H1 (cell line): ENCODE measurements around the gene SPATS2L. TPM values are rescaled to one million over a fixed set of nuclear protein-coding genes. Genes with fewer than 3 reads are reported as not detected.

Experiments
- CTCF ChIA-PET: fragments of 300-600 bp; sonication (Branson Sonifier 250); formaldehyde crosslinking; loops from one replicate; lab custom pipeline; 2021; ENCODE audit not compliant: partially characterized antibody; lab: Charles Lee
- POLR2A ChIA-PET: fragments of 300-600 bp; sonication (Branson Sonifier 250); formaldehyde crosslinking; loops from one replicate; lab custom pipeline; 2021; ENCODE audit warnings: inconsistent platforms; ENCODE audit not compliant: partially characterized antibody; lab: Charles Lee
- DNase-seq, 2 experiments: peaks; one replicate each; pipeline versions ENCODE4 v3.0.0 to v3.0.0-alpha.2; 2010 to 2022; ENCODE audit warnings: low spot score in 2 of 2, low read depth in 1 of 2, mixed read lengths in 1 of 2
- FAIRE-seq: peaks from 2 replicates; lab custom pipeline; 2011; peaks lifted over from hg19 to GRCh38; lab: Jason Lieb, UNC
- H2AFZ ChIP-seq: 2 replicates; pipeline ENCODE4 v1.8.1; 2012; ENCODE audit warnings: low read length, inconsistent platforms
- H2AK5ac ChIP-seq: 2 replicates; pipeline ENCODE4 v1.6.1; 2013; ENCODE audit warnings: low read depth, low read length
- H2BK120ac ChIP-seq: replicated peaks from 2 replicates; pipeline ENCODE3; 2013; ENCODE audit warnings: low read depth, low read length, inconsistent platforms
- H2BK12ac ChIP-seq: 2 replicates; pipeline ENCODE4 v1.6.1; 2013; ENCODE audit warnings: low read depth, low read length
- H2BK15ac ChIP-seq: 2 replicates; pipeline ENCODE4 v1.6.1; 2013; ENCODE audit warnings: low read length
- H2BK20ac ChIP-seq: 2 replicates; pipeline ENCODE4 v1.6.1; 2013; ENCODE audit warnings: low read length
- H2BK5ac ChIP-seq: 2 replicates; pipeline ENCODE4 v1.6.1; 2013; ENCODE audit warnings: low read depth, low read length
- H3K14ac ChIP-seq: 2 replicates; pipeline ENCODE4 v1.6.1; 2013; ENCODE audit warnings: inconsistent platforms; ENCODE audit not compliant: insufficient read length
- H3K18ac ChIP-seq: 2 replicates; pipeline ENCODE4 v1.6.1; 2013; ENCODE audit warnings: low read length; ENCODE audit errors: extremely low read depth
- H3K23ac ChIP-seq: 2 replicates; pipeline ENCODE4 v1.6.1; 2013; ENCODE audit warnings: inconsistent platforms; ENCODE audit not compliant: insufficient read length
- H3K23me2 ChIP-seq: 2 replicates; pipeline ENCODE4 v1.6.1; 2013; ENCODE audit warnings: low read depth, low read length
- H3K27ac ChIP-seq: 2 replicates; pipeline ENCODE4 v1.6.1; 2011; ENCODE audit warnings: low read depth, low read length, inconsistent platforms
- H3K27me3 ChIP-seq, 4 experiments: replicated peaks in 1 of 4; 1 replicate in 1 of 4; 2 replicates in 3 of 4; pipeline versions ENCODE4 v1.6.1 to v1.8.1; 2011 to 2013; ENCODE audit warnings: low read length in 3 of 4, mild to moderate bottlenecking in 3 of 4, inconsistent platforms in 2 of 4, mixed read lengths in 2 of 4, moderate library complexity in 1 of 4; ENCODE audit not compliant: control insufficient read depth in 3 of 4, insufficient read depth in 3 of 4; ENCODE audit errors: extremely low read depth in 1 of 4
- H3K36me3 ChIP-seq, 4 experiments: 2 replicates each; pipeline versions ENCODE4 v1.6.1 to v1.8.1; 2011 to 2013; ENCODE audit warnings: mild to moderate bottlenecking in 4 of 4, low read length in 3 of 4, moderate library complexity in 2 of 4, control low read depth in 1 of 4, inconsistent platforms in 1 of 4; ENCODE audit not compliant: insufficient read depth in 4 of 4, control insufficient read depth in 2 of 4
- H3K4ac ChIP-seq: replicated peaks from 2 replicates; pipeline ENCODE3; 2013; ENCODE audit warnings: low read length, low read depth, mixed read lengths, inconsistent platforms; ENCODE audit not compliant: insufficient read length
- H3K4me1 ChIP-seq, 4 experiments: replicated peaks in 1 of 4; 1 replicate in 1 of 4; 2 replicates in 3 of 4; pipeline versions ENCODE4 v1.6.1 to v1.8.1; 2011 to 2013; ENCODE audit warnings: low read length in 3 of 4, inconsistent platforms in 2 of 4, mixed read lengths in 1 of 4; ENCODE audit not compliant: insufficient read depth in 4 of 4, control insufficient read depth in 3 of 4
- H3K4me2 ChIP-seq, 2 experiments: 2 replicates each; pipeline versions ENCODE4 v1.6.1 to v1.8.1; 2011 to 2013; ENCODE audit warnings: low read depth in 2 of 2, low read length in 2 of 2, control low read depth in 1 of 2, inconsistent platforms in 1 of 2, mild to moderate bottlenecking in 1 of 2; ENCODE audit not compliant: insufficient read depth in 1 of 2
- H3K4me3 ChIP-seq, 4 experiments: fragments of 200-600, 300-600 bp in 1 of 4; sonication (generic), shearing (Covaris generic), sonication (Bioruptor Twin) in 1 of 4; 2 replicates each; pipeline versions ENCODE4 v1.5.1 to v1.8.1; 2011 to 2016; ENCODE audit warnings: low read length in 4 of 4, low read depth in 3 of 4, control low read depth in 2 of 4, inconsistent platforms in 2 of 4, mild to moderate bottlenecking in 2 of 4, mixed read lengths in 1 of 4, moderate library complexity in 1 of 4; ENCODE audit not compliant: insufficient read depth in 2 of 4; ENCODE audit errors: extremely low read depth in 1 of 4
- H3K56ac ChIP-seq: replicated peaks from 2 replicates; pipeline ENCODE3; 2013; ENCODE audit warnings: low read depth, mild to moderate bottlenecking, mixed read lengths, low read length, inconsistent platforms; ENCODE audit not compliant: insufficient read length
- H3K79me1 ChIP-seq: 2 replicates; pipeline ENCODE4 v1.6.1; 2013; ENCODE audit warnings: low read depth, low read length, control low read depth
- H3K79me2 ChIP-seq, 2 experiments: 2 replicates each; pipeline versions ENCODE4 v1.6.1 to v1.8.1; 2012 to 2013; ENCODE audit warnings: low read length in 2 of 2, mild to moderate bottlenecking in 2 of 2, inconsistent platforms in 1 of 2; ENCODE audit not compliant: insufficient read depth in 2 of 2, control insufficient read depth in 1 of 2
- H3K9ac ChIP-seq, 4 experiments: replicated peaks in 1 of 4; 1 replicate in 1 of 4; 2 replicates in 3 of 4; pipeline versions ENCODE4 v1.6.1 to v1.8.1; 2011 to 2013; ENCODE audit warnings: low read depth in 3 of 4, low read length in 3 of 4, control low read depth in 2 of 4, mild to moderate bottlenecking in 2 of 4, moderate library complexity in 2 of 4, inconsistent platforms in 1 of 4; ENCODE audit errors: extremely low read depth in 1 of 4
- H3K9me3 ChIP-seq, 2 experiments: 2 replicates each; pipeline versions ENCODE4 v1.6.1 to v1.8.1; 2012 to 2013; ENCODE audit warnings: mild to moderate bottlenecking in 2 of 2, moderate library complexity in 2 of 2, control low read depth in 1 of 2, inconsistent platforms in 1 of 2, low read depth in 1 of 2, low read length in 1 of 2, mixed read lengths in 1 of 2; ENCODE audit not compliant: insufficient read depth in 2 of 2
- H4K20me1 ChIP-seq, 2 experiments: replicated peaks in 1 of 2; 2 replicates each; pipeline versions ENCODE3 to v1.8.1; 2011 to 2013; ENCODE audit warnings: inconsistent platforms in 2 of 2, low read length in 2 of 2, mild to moderate bottlenecking in 1 of 2; ENCODE audit not compliant: insufficient read depth in 2 of 2, control insufficient read depth in 1 of 2
- H4K5ac ChIP-seq: 2 replicates; pipeline ENCODE4 v1.6.1; 2013; ENCODE audit warnings: low read length, low read depth, mixed read lengths, inconsistent platforms; ENCODE audit not compliant: insufficient read length
- H4K8ac ChIP-seq: 2 replicates; pipeline ENCODE4 v1.8.0; 2013; ENCODE audit warnings: mild to moderate bottlenecking, moderate library complexity, low read length, inconsistent platforms; ENCODE audit not compliant: insufficient read depth; ENCODE audit errors: extremely low read depth
- H4K91ac ChIP-seq: replicated peaks from 2 replicates; pipeline ENCODE3; 2013; ENCODE audit warnings: low read length, mixed read lengths, inconsistent platforms; ENCODE audit not compliant: insufficient read length
- BRCA1 ChIP-seq: IDR thresholded peaks from 2 replicates; pipeline ENCODE4 v1.6.1; 2012; ENCODE audit warnings: low read depth, low read length, improper control_type of control experiment
- HDAC2 ChIP-seq, 2 experiments: fragments of 300-600 bp in 1 of 2; sonication (generic) in 1 of 2; IDR thresholded peaks; 2 replicates each; pipeline ENCODE4 v1.6.1; 2011 to 2012; ENCODE audit warnings: low read depth in 2 of 2, low read length in 2 of 2, mild to moderate bottlenecking in 2 of 2, moderate library complexity in 2 of 2, borderline replicate concordance in 1 of 2, inconsistent platforms in 1 of 2
- NRF1 ChIP-seq: IDR thresholded peaks from 2 replicates; pipeline ENCODE4 v1.6.1; 2011; ENCODE audit warnings: mild to moderate bottlenecking, low read depth, low read length, improper control_type of control experiment
- PHF8 ChIP-seq: fragments of 200-600 bp; sonication (generic); conservative IDR thresholded peaks from 2 replicates; pipeline ENCODE4 v1.7.1; 2012; ENCODE audit warnings: low read depth, mild to moderate bottlenecking, inconsistent platforms, low read length, moderate library complexity
- RAD21 ChIP-seq, 2 experiments: IDR thresholded peaks in 1 of 2; conservative IDR thresholded peaks in 1 of 2; 2 replicates each; pipeline ENCODE4 v1.6.1; 2011; ENCODE audit warnings: low read depth in 2 of 2, low read length in 2 of 2, improper control_type of control experiment in 1 of 2, inconsistent platforms in 1 of 2, mild to moderate bottlenecking in 1 of 2, moderate library complexity in 1 of 2
- TBP ChIP-seq: IDR thresholded peaks from 2 replicates; pipeline ENCODE4 v1.6.1; 2011; ENCODE audit warnings: low read depth, low read length, improper control_type of control experiment
- YY1 ChIP-seq: IDR thresholded peaks from 2 replicates; pipeline ENCODE4 v1.6.1; 2011; ENCODE audit warnings: low read depth, mild to moderate bottlenecking, low read length
- WGBS, 2 experiments: shearing (Covaris generic) in 1 of 2; methylation state at CpG; one replicate each; pipeline versions ENCODE4 v1.1.6 to v1.1.7; 2013 to 2015; ENCODE audit warnings: low lambda C conversion rate in 2 of 2, mixed read lengths in 2 of 2, inconsistent platforms in 1 of 2, low coverage in 1 of 2, missing lambda C conversion rate in 1 of 2; ENCODE audit not compliant: insufficient replicate concordance in 2 of 2, insufficient coverage in 1 of 2, insufficient read length in 1 of 2; ENCODE audit errors: extremely low coverage in 1 of 2, missing lambda C conversion rate in 1 of 2; 5-methylcytosine and 5-hydroxymethylcytosine counted together
- polyA plus RNA-seq, 7 experiments: library from polyadenylated mRNA; depleted of rRNA in 3 of 7; stranded (reverse) in 5 of 7; unstranded in 2 of 7; fragments of >200 nt in 5 of 7; fragments of 200-250 nt in 2 of 7; gene quantifications; 1 replicate in 5 of 7; 2 replicates in 1 of 7; 4 replicates in 1 of 7; pipeline versions ENCODE4 v1.2.1 to v1.2.3, GENCODE V29; 2011 to 2013; ENCODE audit warnings: missing spikeins in 2 of 7, mixed read lengths in 2 of 7
- total RNA-seq: library from RNA; stranded (reverse); fragmentation: NEBNext Ultra II Directional; extraction: Animal tissue kit (Norgen Biotek cat#: 25700); gene quantifications from 2 replicates; pipeline ENCODE4 v1.2.1, GENCODE V29; 2021
- TF ChIP-seq, protein P1 (sequence below), 3 experiments: IDR thresholded peaks; 1 replicate in 2 of 3; 2 replicates in 1 of 3; pipeline versions ENCODE4 v1.5.1 to v1.6.1; 2011; ENCODE audit warnings: low read length in 3 of 3, mild to moderate bottlenecking in 3 of 3, inconsistent platforms in 2 of 3, low read depth in 1 of 3, moderate library complexity in 1 of 3; ENCODE audit not compliant: insufficient read depth in 1 of 3; ENCODE audit errors: control extremely low read depth in 1 of 3
- TF ChIP-seq, protein P2 (sequence below): IDR thresholded peaks from 2 replicates; pipeline ENCODE4 v1.6.1; 2012; ENCODE audit warnings: inconsistent platforms

Gene SPATS2L
- total and polyA plus RNA-seq, 2 of the 8 experiments (the other 6 are each of a cell fraction or from before 2014, with no cell fraction given) = 67.3 to 189 TPM

DNA sequence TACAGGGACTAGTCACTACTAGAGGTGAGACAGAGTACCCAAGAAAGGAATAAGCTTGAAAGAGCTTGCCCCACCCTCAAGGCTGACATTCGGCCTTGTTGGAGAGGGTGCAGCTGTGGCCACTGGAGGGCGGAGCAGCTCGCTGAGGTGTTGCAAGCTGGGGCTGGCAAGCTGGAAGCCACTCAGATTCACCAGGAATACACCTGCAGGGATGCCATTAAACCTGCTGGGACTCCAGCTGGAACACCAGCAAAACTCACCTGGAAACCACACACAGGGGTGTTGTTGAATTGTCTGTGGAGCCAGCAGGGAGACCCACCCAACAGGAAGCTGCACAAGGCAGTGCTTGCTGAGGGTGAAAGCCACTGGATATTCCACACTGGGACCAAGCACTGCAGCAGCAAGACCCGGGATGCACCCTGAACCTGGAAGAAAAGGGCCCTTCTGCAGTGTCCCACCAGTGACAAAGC, 177.3 kb downstream of the SPATS2L start:
- H3K56ac ChIP-seq = no peak overlapping the region
- H2AK5ac ChIP-seq = no peak overlapping the region
- H4K8ac ChIP-seq = no peak overlapping the region
- DNase-seq (peak; percentile 57 to 79), FAIRE-seq (peak; percentile 62)
- no peak overlapping the region for H3K4me3 ChIP-seq
- no peak overlapping the region for H2AFZ ChIP-seq
- H3K4me2 ChIP-seq = no peak overlapping the region
- no peak overlapping the region for H3K4ac ChIP-seq
- peaks cover 0 to 6% (median 2%) of the 10 kb centered on the region in 4 experiments; a peak in 3 of 7 replicates for H3K4me1 ChIP-seq
- H3K79me2 ChIP-seq = no peaks in the 10 kb centered on the region
- no peak overlapping the region for H4K91ac ChIP-seq
- H2BK120ac ChIP-seq = no peak overlapping the region
- H2BK20ac ChIP-seq = no peak overlapping the region
- no peaks in the 10 kb centered on the region for H3K9me3 ChIP-seq
- 32% methylated on average over 4 of the region's 4 CpGs; no CpG with 5 or more reads in 1 of the 2 experiments for WGBS, 2 experiments
- no peak overlapping the region for H2BK15ac ChIP-seq
- no peak overlapping the region for H3K14ac ChIP-seq
- ChIA-PET CTCF (interaction anchor here (0.7 to 6.1 kb wide), 52 partner anchors 8 to 530 kb away, joined by 3 to 49 read pairs (median 4); partner anchors contain the start of genes AOX1, KCTD18 and SGO2), POLR2A (interaction anchor here (1.0 to 3.1 kb wide), 3 partner anchors 26 to 509 kb away, joined by 4 to 8 read pairs (median 4); partner anchors contain the start of genes KCTD18 and SPATS2L)
- H3K9ac ChIP-seq = no peak overlapping the region
- no peaks in the 10 kb centered on the region for H3K79me1 ChIP-seq
- H3K27ac ChIP-seq = no peak overlapping the region
- no peaks in the 10 kb centered on the region for H4K20me1 ChIP-seq
- H2BK12ac ChIP-seq = no peak overlapping the region
- no peak overlapping the region; the same call in 1 of the 2 replicates for H3K18ac ChIP-seq
- H3K23me2 ChIP-seq = no peaks in the 10 kb centered on the region
- H2BK5ac ChIP-seq = no peak overlapping the region
- H4K5ac ChIP-seq = no peak overlapping the region
- H3K27me3 ChIP-seq = no peaks in the 10 kb centered on the region
- H3K23ac ChIP-seq = no peak overlapping the region
- H3K36me3 ChIP-seq = peaks cover 0 to 6% (median under 1%) of the 10 kb centered on the region in 4 experiments; a peak in 2 of 8 replicates
- TF ChIP-seq TBP (no peak; the same call in 1 of the 2 replicates), NRF1 (no peak), YY1 (0 out of 2 replicates have a peak, but pooled peaks have one; percentile 19), HDAC2 (IDR thresholded peaks at IDR 0.05; ENCODE audit: borderline replicate concordance in 1 of 2, low read depth in 2 of 2, low read length in 2 of 2) (no peak), BRCA1 (no peak), RAD21 (IDR thresholded peaks at IDR 0.05 in 1 of 2, conservative IDR thresholded peaks at IDR 0.05 in 1 of 2; ENCODE audit: low read depth in 2 of 2, low read length in 2 of 2) (peak; percentile 76 to 83), PHF8 (no peak)
- TF ChIP-seq, protein P1, sequence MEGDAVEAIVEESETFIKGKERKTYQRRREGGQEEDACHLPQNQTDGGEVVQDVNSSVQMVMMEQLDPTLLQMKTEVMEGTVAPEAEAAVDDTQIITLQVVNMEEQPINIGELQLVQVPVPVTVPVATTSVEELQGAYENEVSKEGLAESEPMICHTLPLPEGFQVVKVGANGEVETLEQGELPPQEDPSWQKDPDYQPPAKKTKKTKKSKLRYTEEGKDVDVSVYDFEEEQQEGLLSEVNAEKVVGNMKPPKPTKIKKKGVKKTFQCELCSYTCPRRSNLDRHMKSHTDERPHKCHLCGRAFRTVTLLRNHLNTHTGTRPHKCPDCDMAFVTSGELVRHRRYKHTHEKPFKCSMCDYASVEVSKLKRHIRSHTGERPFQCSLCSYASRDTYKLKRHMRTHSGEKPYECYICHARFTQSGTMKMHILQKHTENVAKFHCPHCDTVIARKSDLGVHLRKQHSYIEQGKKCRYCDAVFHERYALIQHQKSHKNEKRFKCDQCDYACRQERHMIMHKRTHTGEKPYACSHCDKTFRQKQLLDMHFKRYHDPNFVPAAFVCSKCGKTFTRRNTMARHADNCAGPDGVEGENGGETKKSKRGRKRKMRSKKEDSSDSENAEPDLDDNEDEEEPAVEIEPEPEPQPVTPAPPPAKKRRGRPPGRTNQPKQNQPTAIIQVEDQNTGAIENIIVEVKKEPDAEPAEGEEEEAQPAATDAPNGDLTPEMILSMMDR (IDR thresholded peaks at IDR 0.05; ENCODE audit: control extremely low read depth in 1 of 3, insufficient read depth in 1 of 3, low read depth in 1 of 3, low read length in 3 of 3) = peak; percentile 89 to 96 (median 90)
- TF ChIP-seq, protein P2, sequence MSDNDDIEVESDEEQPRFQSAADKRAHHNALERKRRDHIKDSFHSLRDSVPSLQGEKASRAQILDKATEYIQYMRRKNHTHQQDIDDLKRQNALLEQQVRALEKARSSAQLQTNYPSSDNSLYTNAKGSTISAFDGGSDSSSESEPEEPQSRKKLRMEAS = 0 out of 2 replicates have a peak, but pooled peaks have one; percentile 17
